Esophagus muscularis mucosa (tissue), 3 donors: ENCODE data around the gene RPL22L1.

Experiments
- CTCF ChIP-seq, 3 experiments: fragments of 200-600 bp in 2 of 3; fragments of 450-650 bp in 1 of 3; sonication (generic) in 2 of 3; IDR thresholded peaks; one replicate each; pipeline ENCODE4 v1.5.1; 2017 to 2019; ENCODE audit warnings: antibody characterized with exemption in 3 of 3, mild to moderate bottlenecking in 2 of 3, moderate library complexity in 1 of 3
- POLR2A ChIP-seq: fragments of 450-650 bp; IDR thresholded peaks from one replicate; pipeline ENCODE4 v1.6.1; 2017; ENCODE audit warnings: antibody characterized with exemption, moderate library complexity, mild to moderate bottlenecking, low read depth

GRCh38 chr3:170869645-170870593 is at the start of gene RPL22L1:
- peak in 1 of 3 experiments; percentile 13 for TF ChIP-seq CTCF (IDR thresholded peaks at IDR 0.05)
- peak; percentile 80 for TF ChIP-seq POLR2A
